IMR-90 (cell line): Measurements from ENCODE around the gene TRPC4. TPM values are rescaled to one million over a fixed set of nuclear protein-coding genes. Genes with fewer than 3 reads are reported as not detected.

ENCODE experiments used
- ATAC-seq: fragments of 200-7000 bp; cut with Tn5 transposase; 2 replicates; pipeline ENCODE4 v1.9.1; 2020; ENCODE audit warnings: low read depth, mild to moderate bottlenecking, moderate library complexity
- BruUV-seq: library from RNA; stranded (reverse); fragments of 400-500 nt; replicated peaks from 2 replicates; lab custom pipeline; 2021; lab: Mats Ljungman, UMichigan
- CTCF ChIA-PET: fragments of 300-600 bp; formaldehyde crosslinking; extraction: SDS; loops from one replicate; lab custom pipeline; 2021; ENCODE audit warnings: antibody characterized with exemption; lab: Yijun Ruan, JAX
- POLR2A ChIA-PET: fragments of 300-600 bp; sonication (Branson Sonifier 250); formaldehyde crosslinking; loops from one replicate; lab custom pipeline; 2022; ENCODE audit warnings: antibody characterized with exemption; ENCODE audit not compliant: unreplicated experiment; lab: Charles Lee
- DNase-seq: peaks from one replicate; pipeline ENCODE4 v3.0.0; 2013
- H2AFZ ChIP-seq: replicated peaks from 2 replicates; pipeline ENCODE3; 2013; ENCODE audit warnings: low read length, mild to moderate bottlenecking; ENCODE audit not compliant: poor library complexity
- H2AK5ac ChIP-seq: 2 replicates; pipeline ENCODE4 v1.6.1; 2013; ENCODE audit warnings: low read depth, low read length, inconsistent platforms
- H2AK9ac ChIP-seq: replicated peaks from 2 replicates; pipeline ENCODE3; 2013; ENCODE audit warnings: mild to moderate bottlenecking, low read depth, low read length, moderate library complexity; ENCODE audit not compliant: poor library complexity
- H2BK120ac ChIP-seq: 2 replicates; pipeline ENCODE4 v1.6.1; 2013; ENCODE audit warnings: low read depth, low read length, inconsistent platforms
- H2BK15ac ChIP-seq: 3 replicates; pipeline ENCODE4 v1.6.1; 2013; ENCODE audit warnings: low read depth, low read length, inconsistent platforms
- H2BK20ac ChIP-seq: 2 replicates; pipeline ENCODE4 v1.6.1; 2013; ENCODE audit warnings: low read depth, mild to moderate bottlenecking, inconsistent platforms, low read length, moderate library complexity
- H2BK5ac ChIP-seq: 2 replicates; pipeline ENCODE4 v1.6.1; 2013; ENCODE audit warnings: mild to moderate bottlenecking, low read depth, low read length, inconsistent platforms; ENCODE audit not compliant: poor library complexity, severe bottlenecking
- H3K14ac ChIP-seq: replicated peaks from 2 replicates; pipeline ENCODE4 v1.6.1; 2013; ENCODE audit warnings: low read depth, low read length, inconsistent platforms
- H3K18ac ChIP-seq: 2 replicates; pipeline ENCODE4 v1.6.1; 2013; ENCODE audit warnings: low read depth, low read length, control low read depth
- H3K23ac ChIP-seq: 2 replicates; pipeline ENCODE4 v1.6.1; 2013; ENCODE audit warnings: low read depth, low read length, inconsistent platforms
- H3K27ac ChIP-seq: 2 replicates; pipeline ENCODE4 v1.5.1; 2013; ENCODE audit warnings: mild to moderate bottlenecking, control low read depth, low read length; ENCODE audit not compliant: insufficient read depth
- H3K27me3 ChIP-seq: 2 replicates; pipeline ENCODE4 v1.6.1; 2013; ENCODE audit warnings: low read length; ENCODE audit not compliant: control insufficient read depth, insufficient read depth
- H3K36me3 ChIP-seq: 2 replicates; pipeline ENCODE4 v1.6.1; 2013; ENCODE audit warnings: low read length, mixed read lengths; ENCODE audit not compliant: control insufficient read depth, insufficient read depth
- H3K4ac ChIP-seq: 2 replicates; pipeline ENCODE4 v1.6.1; 2013; ENCODE audit warnings: low read depth, low read length, inconsistent platforms
- H3K4me1 ChIP-seq: 2 replicates; pipeline ENCODE4 v1.6.1; 2013; ENCODE audit warnings: low read length, mixed read lengths; ENCODE audit not compliant: control insufficient read depth, insufficient read depth
- H3K4me2 ChIP-seq: 2 replicates; pipeline ENCODE4 v1.6.1; 2013; ENCODE audit warnings: low read depth, mild to moderate bottlenecking, control low read depth, low read length, moderate library complexity
- H3K4me3 ChIP-seq: 2 replicates; pipeline ENCODE4 v1.5.1; 2013; ENCODE audit warnings: low read depth, mild to moderate bottlenecking, control low read depth, low read length, moderate library complexity; ENCODE audit not compliant: insufficient read depth
- H3K56ac ChIP-seq: 2 replicates; pipeline ENCODE4 v1.6.1; 2013; ENCODE audit warnings: low read length, inconsistent platforms; ENCODE audit not compliant: insufficient read depth; ENCODE audit errors: extremely low read depth
- H3K79me1 ChIP-seq, 2 experiments: 2 replicates each; pipeline ENCODE4 v1.6.1; 2013; ENCODE audit warnings: low read length in 2 of 2, inconsistent platforms in 1 of 2, low read depth in 1 of 2
- H3K9ac ChIP-seq: 2 replicates; pipeline ENCODE4 v1.6.1; 2013; ENCODE audit warnings: low read depth, low read length, control low read depth
- H3K9me1 ChIP-seq: 2 replicates; pipeline ENCODE4 v1.6.1; 2013; ENCODE audit warnings: low read length, inconsistent platforms; ENCODE audit not compliant: insufficient read depth
- H3K9me3 ChIP-seq: 2 replicates; pipeline ENCODE4 v1.6.1; 2013; ENCODE audit warnings: low read length; ENCODE audit not compliant: control insufficient read depth, insufficient read depth
- H4K20me1 ChIP-seq: 2 replicates; pipeline ENCODE4 v1.6.1; 2013; ENCODE audit warnings: low read length, inconsistent platforms; ENCODE audit not compliant: insufficient read depth
- H4K5ac ChIP-seq: 2 replicates; pipeline ENCODE4 v1.6.1; 2013; ENCODE audit warnings: mild to moderate bottlenecking, low read depth, low read length, control low read depth
- H4K8ac ChIP-seq, 2 experiments: 2 replicates each; pipeline ENCODE4 v1.6.1; 2013; ENCODE audit warnings: low read depth in 2 of 2, low read length in 2 of 2, control low read depth in 1 of 2, inconsistent platforms in 1 of 2
- H4K91ac ChIP-seq: 2 replicates; pipeline ENCODE4 v1.6.1; 2013; ENCODE audit warnings: low read depth, low read length, inconsistent platforms; ENCODE audit not compliant: insufficient read depth
- CEBPB ChIP-seq: IDR thresholded peaks from 2 replicates; pipeline ENCODE4 v1.6.1; 2012; ENCODE audit warnings: low read depth, low read length, improper control_type of control experiment
- ELK1 ChIP-seq: fragments of 150-350 bp; IDR thresholded peaks from 2 replicates; pipeline ENCODE4 v1.6.1; 2016; ENCODE audit warnings: low read depth, mild to moderate bottlenecking, low read length, moderate library complexity, borderline replicate concordance
- FOS ChIP-seq: fragments of 150-350 bp; IDR thresholded peaks from 2 replicates; pipeline ENCODE4 v1.6.1; 2016; ENCODE audit warnings: low read depth, low read length
- MAFK ChIP-seq: IDR thresholded peaks from 2 replicates; pipeline ENCODE4 v1.6.1; 2012; ENCODE audit warnings: low read depth, low read length, improper control_type of control experiment
- NFE2L2 ChIP-seq: fragments of 150-350 bp; IDR thresholded peaks from 2 replicates; pipeline ENCODE4 v1.6.1; 2016; ENCODE audit warnings: low read depth, mild to moderate bottlenecking, low read length
- RAD21 ChIP-seq: IDR thresholded peaks from 2 replicates; pipeline ENCODE4 v1.6.1; 2012; ENCODE audit warnings: low read length, improper control_type of control experiment
- RFX5 ChIP-seq: IDR thresholded peaks from 2 replicates; pipeline ENCODE4 v1.8.0; 2012; ENCODE audit warnings: low read depth, mild to moderate bottlenecking, low read length, moderate library complexity
- SMC3 ChIP-seq: fragments of 150-350 bp; IDR thresholded peaks from 2 replicates; pipeline ENCODE4 v1.6.1; 2016; ENCODE audit warnings: low read depth, mild to moderate bottlenecking, antibody characterized with exemption, low read length, moderate library complexity
- WGBS, 2 experiments: methylation state at CpG; one replicate each; pipeline versions ENCODE4 v1.1.5 to v1.1.7; 2013; ENCODE audit warnings: missing lambda C conversion rate in 2 of 2; ENCODE audit not compliant: insufficient read length in 1 of 2; ENCODE audit errors: extremely low coverage in 2 of 2; 5-methylcytosine and 5-hydroxymethylcytosine counted together
- dilution Hi-C: fragments of 300-500 bp; cut with HindIII; formaldehyde crosslinking; loops from one replicate; pipeline ENCODE4 v1.14.3; 2018; ENCODE audit warnings: low sequenced_read_pairs; ENCODE audit not compliant: unreplicated experiment
- in situ Hi-C: fragments of 300-500 bp; cut with MboI; formaldehyde crosslinking; loops from 3 replicates; pipeline ENCODE4 v1.14.3; 2019; ENCODE audit warnings: low sequenced_read_pairs, inconsistent platforms, mixed read lengths
- intact Hi-C: fragments of 100-400 bp; cut with micrococcal nuclease; formaldehyde crosslinking; loops from 2 replicates; pipeline ENCODE4 v1.10.0; 2022
- polyA plus RNA-seq, 3 experiments: library from polyadenylated mRNA; depleted of rRNA; stranded (reverse); fragments of >200 nt; gene quantifications; 2 replicates each; pipeline ENCODE4 v1.2.3, GENCODE V29; 2012; ENCODE audit warnings: low replicate concordance in 1 of 3
- total RNA-seq: library from RNA; depleted of rRNA; stranded (reverse); fragments of >200 nt; gene quantifications from 2 replicates; pipeline ENCODE4 v1.2.3, GENCODE V29; 2012

TRPC4 gene
- total and polyA plus RNA-seq, 2 of the 4 experiments (the other 2 are of a cell fraction): 1.9 to 5.2 TPM

GRCh38 chr13:37869756-37870488 is at the start of gene TRPC4 (continued):
- TF ChIP-seq RAD21: peak; percentile 56

GRCh38 chr13:37918751-37919150 is 49.2 kb upstream of the TRPC4 start:
- no peak overlapping the region for H2AK5ac ChIP-seq
- dilution Hi-C loops: no loop called here
- no peak overlapping the region for H2AFZ ChIP-seq
- H2BK120ac ChIP-seq: no peak overlapping the region
- H3K4me2 ChIP-seq: peak overlapping the region; percentile 31; the same call in 1 of the 2 replicates
- intact Hi-C loops: no loop called here
- H3K14ac ChIP-seq: no peak overlapping the region
- ChIA-PET POLR2A (no interaction called here), CTCF (no interaction called here)
- H3K27me3 ChIP-seq: no peaks in the 10 kb centered on the region
- no peak overlapping the region for H4K5ac ChIP-seq
- H3K18ac ChIP-seq: no peak overlapping the region
- no peak overlapping the region for H2AK9ac ChIP-seq
- no peak overlapping the region for H3K9ac ChIP-seq
- DNase-seq (no peak), ATAC-seq (no peak)
- no peak overlapping the region for H2BK5ac ChIP-seq
- H3K36me3 ChIP-seq: no peaks in the 10 kb centered on the region; the same call in 1 of the 2 replicates
- H3K9me3 ChIP-seq: peaks cover 4% of the 10 kb centered on the region; the same call in 1 of the 2 replicates
- H3K9me1 ChIP-seq: no peaks in the 10 kb centered on the region
- no peak overlapping the region for H3K56ac ChIP-seq
- no TSS peak for BruUV-seq
- no peaks in the 10 kb centered on the region for H3K79me1 ChIP-seq
- H3K23ac ChIP-seq: no peak overlapping the region
- no peak overlapping the region for H3K4ac ChIP-seq
- no peaks in the 10 kb centered on the region for H4K20me1 ChIP-seq
- H2BK15ac ChIP-seq: no peak overlapping the region
- H3K27ac ChIP-seq: no peak overlapping the region
- in situ Hi-C loops: no loop called here
- H4K8ac ChIP-seq: no peak overlapping the region
- no peak overlapping the region for H4K91ac ChIP-seq
- TF ChIP-seq MAFK (no peak), SMC3 (no peak), CEBPB (no peak), RFX5 (no peak), FOS (no peak), ELK1 (no peak), NFE2L2 (no peak)
- 40% methylated on average over 1 of the region's 4 CpGs; no CpG with 5 or more reads in 1 of the 2 experiments for WGBS, 2 experiments
- H3K4me1 ChIP-seq: no peaks in the 10 kb centered on the region
- no peak overlapping the region for H2BK20ac ChIP-seq
- H3K4me3 ChIP-seq: no peak overlapping the region
